Hepatocyte (in vitro differentiated cells): ENCODE data around the gene HOXD11.

Experiments
- CTCF ChIP-seq: fragments of 200-600 bp; sonication (generic); IDR thresholded peaks from 2 replicates; pipeline ENCODE4 v1.5.1; 2016; ENCODE audit warnings: antibody characterized with exemption, mild to moderate bottlenecking; ENCODE audit not compliant: poor library complexity
- EZH2 ChIP-seq: fragments of 200-600 bp; sonication (generic); IDR thresholded peaks from 2 replicates; pipeline ENCODE4 v1.6.1; 2016; ENCODE audit warnings: antibody characterized with exemption, mild to moderate bottlenecking, borderline replicate concordance
- EZH2phosphoT487 ChIP-seq: fragments of 200-600 bp; sonication (generic); IDR thresholded peaks from one replicate; pipeline ENCODE4 v1.6.1; 2018; ENCODE audit warnings: antibody characterized with exemption, mild to moderate bottlenecking, low read depth, moderate library complexity; ENCODE audit not compliant: unreplicated experiment, severe bottlenecking

GRCh38 chr2:176118601-176119339 lies 11.7 kb downstream of the HOXD11 start:
- peak; percentile 37 for TF ChIP-seq CTCF
- TF ChIP-seq EZH2, result no peak
- TF ChIP-seq EZH2phosphoT487, result no peak
